ENCODE data around the gene ARHGEF4.
"Not testable (repeated sequence)": the region's sequence is repeated elsewhere in the genome, so short reads cannot be mapped to it uniquely, and the experiment has no call there.

The ARHGEF4 gene

DNA sequence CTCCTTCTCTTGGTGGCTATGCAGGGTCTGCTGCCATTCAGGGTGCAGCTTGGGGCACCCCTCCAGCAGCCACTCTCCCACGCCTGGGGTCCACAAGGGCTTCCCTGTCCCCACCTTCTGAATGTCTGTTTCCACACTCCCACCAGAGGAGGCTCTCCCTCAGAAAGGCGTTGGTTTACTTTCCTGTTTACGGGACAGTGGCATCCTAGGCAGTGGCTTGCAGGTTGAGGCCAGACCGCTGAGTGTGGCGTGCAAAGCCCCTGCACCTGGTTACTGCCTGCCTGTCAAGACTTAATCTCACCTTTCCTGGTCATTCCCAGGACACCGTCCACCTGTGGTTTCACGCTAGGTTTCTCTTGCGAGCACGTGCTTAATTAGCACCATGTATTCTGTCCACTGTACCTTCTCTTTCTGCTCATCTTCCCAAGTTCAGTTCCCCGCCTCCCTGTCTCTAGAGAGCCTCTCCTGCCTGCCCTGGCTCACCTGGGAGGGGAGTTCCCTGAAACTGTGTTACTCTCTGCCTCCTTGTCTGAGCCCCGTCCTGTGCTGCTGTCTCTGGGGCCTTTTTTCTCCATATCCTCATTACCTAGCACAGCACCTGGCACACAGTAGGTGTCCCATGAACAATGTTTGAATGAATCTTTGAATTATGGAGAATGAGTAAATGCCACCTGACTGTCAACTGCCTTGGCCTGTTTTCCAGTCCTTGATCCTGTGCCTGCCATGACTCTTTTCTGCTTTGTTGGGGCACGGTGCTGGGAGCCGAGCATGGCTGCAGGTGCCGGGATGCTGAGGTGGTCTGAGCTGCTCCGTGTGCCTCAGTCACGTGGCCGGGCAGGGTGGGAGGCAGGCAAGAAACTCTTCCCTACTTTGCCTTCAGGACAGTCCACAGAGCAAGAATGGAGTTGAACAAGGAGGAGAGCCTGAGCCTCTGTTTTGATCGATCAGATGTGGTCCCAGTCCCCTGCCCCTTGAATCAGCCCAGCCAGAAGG, 56.4 kb downstream of the ARHGEF4 start:
- no peak for DNase-seq

DNA sequence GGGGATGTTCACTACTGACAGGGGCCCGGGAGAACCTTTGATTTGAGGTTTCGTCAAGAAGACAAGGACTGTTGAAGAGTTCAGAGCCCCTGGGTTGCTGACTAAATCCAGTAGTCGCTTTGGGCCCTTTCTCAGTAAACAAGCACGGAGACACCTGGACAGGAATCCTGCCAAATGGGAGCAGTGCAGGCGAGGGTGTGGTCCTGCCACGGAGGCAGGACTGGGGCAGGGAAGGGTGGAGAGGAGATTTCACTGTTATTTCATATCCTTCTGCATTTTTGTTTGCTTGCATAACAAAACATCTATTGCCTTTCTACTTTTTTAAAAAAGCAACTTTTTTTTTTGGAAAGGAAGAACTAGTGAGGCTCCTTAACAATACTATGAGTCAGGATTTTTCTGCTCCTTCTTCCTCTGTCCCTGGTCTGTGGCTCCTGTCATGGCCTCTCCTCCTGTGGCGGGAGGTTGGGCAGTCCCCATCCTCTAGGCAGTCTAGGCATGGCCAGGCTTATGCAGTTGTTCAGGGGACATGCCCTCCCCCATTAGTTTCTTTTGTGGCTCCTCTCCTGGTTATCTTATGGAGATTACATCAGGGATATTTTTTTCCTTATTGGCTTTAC, 57.7 kb downstream of the ARHGEF4 start:
- DNase-seq: no peak

DNA sequence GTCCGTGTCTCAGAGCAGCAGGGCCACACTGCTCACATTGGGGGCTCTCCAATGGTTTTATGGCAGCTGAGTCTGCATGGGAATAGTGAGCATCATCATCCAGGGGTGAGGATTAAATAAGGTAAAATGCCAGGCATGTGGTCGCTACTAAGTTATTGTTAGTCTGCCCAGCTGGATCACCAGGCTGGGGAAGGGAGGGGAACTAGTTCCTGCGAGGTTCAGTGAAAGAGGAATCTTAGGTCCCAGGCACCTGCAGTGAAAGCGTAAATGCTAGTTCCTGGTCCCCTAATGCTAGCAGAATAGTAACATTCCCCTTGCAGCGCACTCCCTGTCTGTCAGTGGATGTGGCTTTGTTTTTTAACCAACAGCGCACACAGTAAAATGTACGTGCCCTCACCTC, 60.1 kb downstream of the ARHGEF4 start:
- DNase-seq: no peak

DNA sequence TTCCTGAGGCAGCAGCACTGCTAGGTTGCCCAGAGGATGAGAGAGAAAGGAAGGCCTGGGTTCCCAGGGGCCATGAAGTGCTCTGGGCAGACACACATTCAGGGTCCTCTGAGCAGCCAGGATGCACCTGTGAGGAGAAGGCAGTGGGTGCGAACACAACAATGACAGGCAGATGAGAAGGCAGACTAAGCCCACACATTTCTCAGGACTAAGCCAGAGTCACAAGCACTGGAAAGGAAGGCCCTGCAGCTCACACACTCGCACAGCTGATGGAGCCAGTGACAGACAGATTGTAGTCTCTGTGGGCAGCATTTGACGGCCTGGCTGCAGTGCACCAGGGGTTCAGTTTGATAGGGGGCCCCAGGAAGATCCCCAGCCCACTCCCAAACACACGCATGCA, 61.8 kb downstream of the ARHGEF4 start:
- no peak for DNase-seq

DNA sequence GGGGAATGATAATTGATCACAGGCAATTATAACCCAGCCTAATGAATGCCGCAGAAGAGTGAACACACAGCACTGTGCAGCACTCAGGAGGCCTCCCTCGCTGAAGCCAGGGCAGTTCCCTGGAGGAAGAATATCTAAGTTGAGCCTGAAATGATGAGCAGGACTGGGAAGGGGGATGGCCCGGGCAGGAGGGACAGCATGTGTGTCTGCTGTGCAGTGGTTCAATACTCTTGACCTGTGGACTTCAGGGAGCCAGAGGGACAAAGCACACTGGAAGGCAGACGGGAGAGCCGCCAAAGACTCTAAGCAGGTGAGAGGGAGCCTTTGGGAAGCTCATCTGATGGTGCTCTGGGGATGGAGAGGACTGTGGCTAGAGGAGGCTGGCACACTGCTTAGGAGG, 62.6 kb downstream of the ARHGEF4 start:
- no peak for DNase-seq

DNA sequence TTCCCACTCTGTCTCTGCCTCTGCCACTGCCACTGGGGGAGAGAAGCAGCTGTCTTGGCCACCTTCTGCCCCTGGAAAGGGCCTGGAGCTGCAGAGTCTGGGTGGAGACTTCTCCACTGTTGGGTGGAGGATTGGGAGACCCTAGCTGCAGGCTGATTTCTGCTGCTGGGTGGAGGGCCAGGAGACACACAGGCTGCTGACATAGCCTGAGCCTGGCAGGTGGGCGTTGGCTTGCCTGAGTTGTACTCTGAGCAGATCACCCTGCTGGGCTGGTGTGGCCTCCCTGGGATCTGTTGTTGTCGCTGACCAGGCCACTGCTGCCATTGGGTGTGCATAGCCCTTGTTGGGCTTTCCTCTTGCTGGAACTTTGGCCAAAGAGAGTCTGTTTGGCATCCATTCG, 64.3 kb downstream of the ARHGEF4 start:
- DNase-seq: no peak

DNA sequence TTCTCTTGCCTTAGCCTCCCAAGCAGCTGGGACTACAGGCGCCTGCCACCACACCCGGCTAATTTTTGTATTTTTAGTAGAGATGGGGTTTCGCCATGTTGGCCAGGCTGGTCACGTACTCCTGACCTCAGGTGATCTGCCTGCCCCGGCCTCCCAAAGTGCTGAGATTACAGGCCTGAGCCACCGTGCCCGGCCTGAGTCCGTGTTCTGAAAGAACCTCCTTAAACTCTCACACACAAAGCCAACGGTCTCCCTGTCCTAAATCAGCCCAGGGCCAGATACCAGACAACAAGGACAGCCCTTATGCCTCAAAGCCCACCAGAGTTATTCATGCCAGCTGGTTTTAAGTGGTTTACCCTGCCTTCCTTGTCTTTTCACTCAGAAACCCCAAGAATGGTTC, 64.9 kb downstream of the ARHGEF4 start:
- not testable (repeated sequence) for DNase-seq

DNA sequence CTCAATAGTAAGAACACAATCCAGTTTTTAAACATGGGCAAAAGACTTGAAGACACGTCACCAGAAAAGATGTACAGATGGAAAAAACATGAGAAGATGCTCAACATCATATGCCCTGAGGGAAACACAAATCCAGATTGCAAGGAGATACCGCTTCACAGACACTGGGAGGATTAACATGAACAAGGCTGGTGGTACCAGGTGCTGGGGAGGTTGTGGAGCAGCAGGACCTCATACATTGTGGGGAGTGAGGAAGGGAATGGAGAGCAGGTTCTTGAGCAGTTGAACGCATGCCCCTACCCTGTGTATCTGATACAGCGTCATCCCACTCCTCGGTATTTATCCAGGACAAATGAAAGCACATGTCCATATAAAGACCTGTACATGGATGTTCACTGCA, 72.1 kb downstream of the ARHGEF4 start:
- DNase-seq: no peak

DNA sequence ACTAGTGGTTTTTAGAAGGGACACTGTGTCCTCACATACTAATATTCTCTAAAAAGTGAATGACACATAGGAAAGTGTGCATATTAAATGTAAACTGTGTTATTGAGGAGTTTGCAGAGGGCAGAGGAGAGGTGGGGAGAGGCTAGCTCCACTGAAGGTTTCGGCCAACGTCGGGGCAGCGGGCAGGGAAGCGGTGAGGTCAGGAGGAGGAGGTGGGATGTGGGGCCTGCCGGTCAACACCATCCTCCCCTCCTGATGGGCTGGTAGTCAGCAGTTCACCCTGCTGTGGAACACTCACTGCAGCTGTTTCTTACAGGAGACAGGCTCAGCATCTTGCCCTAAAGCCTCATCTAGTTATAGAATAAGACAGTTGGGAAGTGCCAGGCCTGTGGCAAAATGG, 74.2 kb downstream of the ARHGEF4 start:
- DNase-seq: no peak

DNA sequence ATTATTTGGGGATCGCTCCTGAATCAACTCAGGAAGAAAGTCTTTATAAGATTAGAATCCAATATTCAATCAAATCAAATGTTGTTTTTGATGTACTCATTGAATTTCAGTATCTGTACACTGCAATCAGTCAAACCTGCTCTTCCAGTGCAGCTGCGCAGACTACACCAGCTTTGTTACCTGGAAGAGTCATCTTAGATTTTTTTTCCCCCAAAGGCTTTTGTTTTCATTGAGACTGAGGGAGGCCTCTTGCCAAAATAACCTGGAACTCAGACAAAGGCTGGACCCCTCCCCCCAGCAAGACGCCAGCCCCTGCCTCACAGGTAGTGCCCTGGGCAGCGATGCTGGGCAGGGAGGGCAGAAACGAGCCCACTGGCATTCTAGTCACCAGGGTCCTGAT, 74.8 kb downstream of the ARHGEF4 start:
- DNase-seq: no peak

DNA sequence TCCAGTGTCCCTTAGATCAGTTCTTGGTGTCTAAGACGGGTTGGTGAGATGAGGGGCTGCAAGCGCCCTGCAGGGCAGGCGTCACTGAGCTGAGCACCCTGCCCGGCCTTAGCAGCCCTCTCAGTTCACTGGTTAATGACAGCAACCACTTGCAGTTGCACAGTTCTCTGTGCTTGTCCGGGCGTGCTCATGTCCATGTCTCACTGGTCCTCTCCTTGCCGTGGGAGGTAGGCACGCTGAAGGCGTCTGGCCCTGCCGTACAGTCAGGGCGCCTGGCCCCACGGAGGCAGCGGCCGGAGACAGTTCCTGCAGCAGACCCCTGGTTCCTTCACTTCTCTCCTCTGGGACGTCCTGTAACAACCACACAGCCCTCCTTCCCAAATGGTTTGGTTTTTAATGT, 75.3 kb downstream of the ARHGEF4 start:
- DNase-seq: no peak

DNA sequence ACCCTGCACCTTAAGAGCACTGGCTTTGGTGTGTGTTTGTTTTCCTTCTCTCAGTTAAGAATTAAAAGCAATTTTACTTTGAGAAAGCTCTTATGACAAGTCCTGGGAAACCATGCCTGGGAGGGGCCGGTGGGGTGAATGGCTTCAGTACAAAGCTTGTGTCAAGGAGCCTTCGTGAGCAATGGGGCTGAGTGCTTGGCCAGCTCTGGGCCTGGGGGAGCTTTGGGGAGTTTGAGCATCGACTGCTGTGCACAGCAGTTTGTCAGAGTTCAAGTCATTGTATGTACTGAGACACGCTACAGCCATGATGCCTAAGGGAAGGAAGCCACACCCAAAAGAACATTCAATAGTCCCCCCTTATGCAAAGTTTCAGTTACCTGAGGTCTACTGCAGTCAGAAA, 75.8 kb downstream of the ARHGEF4 start:
- no peak for DNase-seq

DNA sequence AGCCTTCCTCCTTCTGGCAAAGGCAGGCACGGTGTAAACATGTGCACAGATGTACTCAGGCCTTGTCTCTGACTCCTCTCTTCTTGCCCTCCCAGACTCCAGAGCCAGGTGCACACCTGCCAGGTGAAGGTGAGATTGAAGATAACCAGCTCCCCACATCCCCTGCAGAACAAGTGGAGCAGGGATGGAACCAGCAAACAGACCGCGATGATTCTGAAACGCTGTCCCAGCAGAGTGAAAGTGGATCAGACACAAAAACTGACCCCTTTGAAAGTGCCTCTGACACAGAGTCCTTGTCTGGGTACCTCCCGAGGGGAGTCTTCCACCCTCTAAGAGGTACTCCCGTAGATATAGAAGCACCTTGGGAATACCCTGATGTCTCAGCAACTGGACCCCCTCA, 77.2 kb downstream of the ARHGEF4 start:
- no peak for DNase-seq

DNA sequence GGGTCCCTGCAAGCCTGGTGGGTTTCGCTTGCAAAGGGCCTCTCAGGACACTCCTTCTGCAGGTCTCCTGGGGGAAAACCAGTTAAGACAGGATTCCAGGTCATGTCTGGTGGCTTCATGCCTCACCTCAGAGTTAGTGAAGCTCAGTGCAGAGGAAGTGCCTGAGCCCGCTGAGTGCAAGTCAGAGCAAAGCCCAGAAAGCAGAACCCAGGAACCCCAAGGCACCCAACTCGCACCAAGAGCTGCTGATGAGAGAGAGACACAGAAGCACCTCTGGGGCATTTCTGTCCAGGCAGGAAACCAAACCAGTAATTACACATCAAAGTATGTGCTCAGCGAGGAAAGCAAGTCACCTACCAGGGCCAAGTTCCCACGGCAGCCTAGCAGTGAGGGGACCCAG, 78.4 kb downstream of the ARHGEF4 start:
- no peak for DNase-seq

DNA sequence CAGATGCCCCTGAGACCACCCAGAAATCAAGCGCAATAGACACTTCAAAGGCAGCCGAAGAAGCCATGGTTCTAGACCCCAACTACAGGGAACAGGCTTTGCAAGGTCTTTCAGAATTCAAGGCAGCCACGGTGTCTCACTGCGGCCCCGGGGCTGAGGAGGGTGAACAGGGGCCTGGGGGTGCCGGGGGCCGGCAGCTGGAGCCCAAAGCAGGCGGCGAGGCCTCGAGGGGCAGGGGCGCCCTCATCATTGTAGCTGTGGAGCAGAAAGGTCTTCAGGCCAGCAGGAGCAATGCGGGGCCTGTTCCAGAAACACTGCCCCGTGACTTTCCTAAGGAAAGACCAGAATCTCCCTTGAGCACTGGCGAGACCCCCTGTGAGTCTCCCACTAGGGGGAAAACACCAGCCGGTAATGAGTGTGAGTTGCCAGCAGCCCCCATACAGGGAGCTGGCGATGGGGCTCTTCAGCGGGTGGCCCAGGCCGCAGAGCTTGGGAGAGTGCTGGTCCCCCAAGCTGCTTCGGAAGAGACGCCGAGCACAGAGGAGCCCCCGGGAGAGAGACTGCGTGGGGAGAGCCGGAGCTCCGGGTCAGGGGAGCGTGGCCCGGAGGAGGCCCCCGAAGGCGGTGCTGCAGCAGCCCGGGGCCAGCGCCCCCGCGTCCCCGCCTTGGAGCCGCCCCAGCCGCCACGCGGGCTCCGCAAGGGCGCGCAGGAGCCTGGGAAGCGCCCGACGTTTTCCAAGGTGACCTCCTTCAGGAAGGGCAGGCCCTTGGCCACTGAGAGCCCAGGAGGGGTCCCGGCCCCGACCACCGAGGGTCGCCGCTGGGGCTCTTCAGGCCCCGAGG, 79.1 kb downstream of the ARHGEF4 start:
- no peak for DNase-seq

DNA sequence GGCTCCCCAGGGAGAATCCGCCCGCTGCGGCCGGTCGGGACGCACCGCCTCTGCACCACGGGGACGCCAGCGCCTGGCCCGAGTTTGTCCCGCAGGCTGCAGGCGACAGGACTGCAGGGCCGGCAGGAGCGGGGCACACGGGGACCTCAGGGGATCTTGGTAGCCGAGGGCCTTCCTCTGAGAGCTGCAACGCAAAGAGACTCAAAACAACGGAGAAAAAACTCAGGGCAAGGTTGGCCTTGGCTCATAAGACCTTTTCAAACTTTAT, 79.7 kb downstream of the ARHGEF4 start:
- DNase-seq: no peak

DNA sequence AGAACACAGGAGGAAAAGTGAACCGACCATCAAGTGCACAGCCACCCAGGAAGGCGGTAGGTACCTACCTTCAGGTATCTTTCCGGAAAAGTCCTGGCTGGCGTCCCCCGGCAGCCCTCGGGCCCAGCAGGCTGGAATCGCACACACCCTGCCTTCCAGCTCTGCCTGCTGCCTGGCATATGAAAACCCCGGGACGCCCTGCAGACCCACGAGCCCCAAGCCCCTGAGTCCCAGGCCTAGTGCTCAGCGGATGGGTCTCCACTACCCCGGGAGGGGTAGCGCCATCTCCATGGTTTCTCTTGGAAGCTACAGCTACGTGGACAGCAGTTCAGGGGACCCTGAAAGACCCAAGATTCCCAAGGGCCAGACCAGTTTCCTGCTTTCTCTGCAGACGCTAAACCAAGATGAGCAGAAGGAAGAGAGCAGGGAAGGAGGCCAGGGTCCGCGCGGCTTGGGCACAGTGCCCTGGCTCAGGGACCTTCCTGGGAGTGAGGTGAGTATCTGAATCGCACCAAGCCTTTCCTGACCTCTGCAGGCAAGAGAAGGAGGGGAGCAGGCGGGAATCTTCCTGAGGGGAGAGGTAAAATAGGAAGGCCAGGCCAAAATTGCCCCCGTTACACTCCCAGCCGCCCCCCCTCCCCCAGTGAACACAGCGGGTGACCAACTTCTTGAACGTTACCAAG, 80.4 kb downstream of the ARHGEF4 start:
- no peak for DNase-seq

DNA sequence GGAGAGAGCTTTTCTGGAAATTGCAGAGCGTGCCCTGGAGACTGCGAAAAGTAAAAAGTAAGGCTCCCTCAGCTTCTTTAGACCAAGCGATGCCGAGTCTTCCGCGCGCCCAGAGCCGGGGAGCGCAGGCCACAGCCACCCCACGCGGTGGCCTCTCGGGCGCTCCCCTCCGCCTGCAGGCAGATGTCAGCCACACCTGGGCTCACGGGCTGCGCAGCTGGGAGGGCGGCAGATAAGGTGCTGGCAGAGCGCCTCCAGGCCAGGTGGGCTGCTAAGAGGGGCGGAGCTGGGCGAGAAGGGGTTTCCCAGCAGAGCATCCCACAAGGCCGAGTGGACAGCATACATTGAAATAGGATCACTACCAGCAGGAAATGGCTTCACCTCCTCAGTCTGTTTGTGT, 81.7 kb downstream of the ARHGEF4 start:
- no peak for DNase-seq

DNA sequence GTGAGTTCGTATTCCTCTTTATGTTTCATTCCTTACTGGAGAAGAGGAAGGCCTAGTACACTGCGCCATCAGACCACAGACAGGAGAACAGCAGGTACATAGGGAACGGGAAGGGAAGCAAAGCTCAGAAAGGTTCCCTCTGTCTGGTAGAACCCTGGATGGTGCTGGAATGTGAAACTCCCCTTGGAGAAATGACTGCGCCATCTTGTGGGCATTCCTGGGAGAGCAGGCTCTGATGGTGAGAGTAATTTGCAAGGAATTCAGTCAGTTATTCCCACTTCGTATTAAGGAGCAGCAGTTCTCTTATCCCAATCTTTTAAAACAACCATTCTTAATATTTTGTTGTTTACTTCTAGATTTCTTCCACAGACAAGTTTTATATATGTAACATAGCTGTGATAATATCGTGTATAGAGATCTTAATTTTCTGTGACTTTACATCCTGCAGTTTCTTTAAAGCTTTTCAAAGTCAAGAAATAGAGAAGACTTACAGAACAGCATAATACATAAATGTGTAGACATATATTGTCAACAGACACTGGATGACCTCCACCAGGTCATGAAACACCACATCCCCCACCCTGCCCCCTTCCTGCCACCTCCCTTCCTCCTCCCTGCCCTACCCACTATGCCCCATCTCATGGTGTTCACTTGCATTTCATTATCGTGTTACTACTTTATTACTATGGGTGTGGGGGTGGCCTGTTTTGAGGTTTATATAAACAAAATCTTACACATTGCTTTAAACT, 83.9 kb downstream of the ARHGEF4 start:
- peak; percentile 9 for DNase-seq

DNA sequence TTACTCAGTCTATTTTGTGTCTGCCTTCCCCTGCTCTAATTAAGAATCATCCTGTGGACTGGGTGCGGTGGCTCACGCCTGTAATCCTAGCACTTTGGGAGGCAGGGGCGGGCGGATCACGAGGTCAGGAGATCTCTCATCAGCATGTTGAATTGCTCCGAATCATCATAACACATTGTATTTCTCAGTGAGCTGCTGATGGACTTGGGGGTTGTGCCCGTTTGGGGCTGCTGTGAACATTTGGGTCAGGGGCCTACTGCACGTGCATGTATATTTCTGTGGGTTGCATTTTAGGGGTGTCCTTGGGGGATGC, 84.4 kb downstream of the ARHGEF4 start:
- no peak for DNase-seq

DNA sequence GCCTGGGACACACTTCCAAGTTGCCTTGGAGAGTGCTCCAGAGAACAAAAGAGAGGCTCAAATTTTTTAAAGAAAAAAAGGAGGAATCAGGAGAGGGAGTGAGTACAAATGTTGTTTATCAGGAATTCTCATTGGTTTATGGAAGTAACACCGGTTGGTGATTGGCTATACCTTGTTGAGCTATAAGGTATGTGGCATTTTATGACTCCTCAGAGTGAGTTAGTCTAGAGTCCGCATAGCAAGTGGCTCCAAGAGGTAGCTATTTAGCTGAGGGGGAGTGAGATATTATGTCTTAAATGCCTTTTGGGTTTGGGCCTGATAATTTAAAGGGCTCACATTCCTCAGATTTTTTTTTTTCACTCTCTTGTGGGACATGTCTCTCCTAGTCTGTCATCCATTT, 85.7 kb downstream of the ARHGEF4 start:
- DNase-seq: no peak

DNA sequence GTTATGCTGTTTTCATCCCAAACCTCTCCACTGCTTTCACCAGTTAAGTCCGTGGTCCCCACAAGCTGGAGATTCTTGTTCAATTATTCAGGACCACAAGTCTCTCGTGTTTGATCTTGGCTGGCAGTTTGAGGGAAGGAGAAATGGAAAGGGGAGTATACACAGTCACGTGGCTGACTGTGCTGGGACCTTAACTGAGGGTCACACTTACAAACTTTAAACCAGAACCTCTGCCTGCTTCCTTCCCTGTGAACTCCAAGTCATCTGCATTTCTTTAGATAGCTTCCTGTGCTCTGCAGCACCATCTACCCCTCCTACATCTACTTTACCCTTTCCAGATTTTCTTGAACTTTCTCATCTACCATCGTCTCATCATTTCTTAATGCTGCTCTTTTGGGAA, 91.7 kb downstream of the ARHGEF4 start:
- DNase-seq: no peak
